ENCODE results near the gene LRRC75A. TPM values are rescaled to one million over a fixed set of nuclear protein-coding genes. Genes with fewer than 3 reads are reported as not detected.

The LRRC75A gene
- total RNA-seq, 1 donor = 1.4 TPM

- no peaks in the 10 kb centered on the region for H4K20me1 ChIP-seq (ENCODE audit: insufficient read depth, low read length)
- H3K27me3 ChIP-seq (ENCODE audit: insufficient read depth, low read length) = peaks cover 64% of the 10 kb centered on the region
- no peaks in the 10 kb centered on the region for H3K9me3 ChIP-seq (ENCODE audit: low read depth, low read length)
- no peak overlapping the region for H3K4me2 ChIP-seq (ENCODE audit: insufficient read depth, low read length)
- H2AFZ ChIP-seq (ENCODE audit: low read length) = no peak overlapping the region
- TF ChIP-seq, protein P1, sequence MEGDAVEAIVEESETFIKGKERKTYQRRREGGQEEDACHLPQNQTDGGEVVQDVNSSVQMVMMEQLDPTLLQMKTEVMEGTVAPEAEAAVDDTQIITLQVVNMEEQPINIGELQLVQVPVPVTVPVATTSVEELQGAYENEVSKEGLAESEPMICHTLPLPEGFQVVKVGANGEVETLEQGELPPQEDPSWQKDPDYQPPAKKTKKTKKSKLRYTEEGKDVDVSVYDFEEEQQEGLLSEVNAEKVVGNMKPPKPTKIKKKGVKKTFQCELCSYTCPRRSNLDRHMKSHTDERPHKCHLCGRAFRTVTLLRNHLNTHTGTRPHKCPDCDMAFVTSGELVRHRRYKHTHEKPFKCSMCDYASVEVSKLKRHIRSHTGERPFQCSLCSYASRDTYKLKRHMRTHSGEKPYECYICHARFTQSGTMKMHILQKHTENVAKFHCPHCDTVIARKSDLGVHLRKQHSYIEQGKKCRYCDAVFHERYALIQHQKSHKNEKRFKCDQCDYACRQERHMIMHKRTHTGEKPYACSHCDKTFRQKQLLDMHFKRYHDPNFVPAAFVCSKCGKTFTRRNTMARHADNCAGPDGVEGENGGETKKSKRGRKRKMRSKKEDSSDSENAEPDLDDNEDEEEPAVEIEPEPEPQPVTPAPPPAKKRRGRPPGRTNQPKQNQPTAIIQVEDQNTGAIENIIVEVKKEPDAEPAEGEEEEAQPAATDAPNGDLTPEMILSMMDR (IDR thresholded peaks at IDR 0.05; ENCODE audit: extremely low read depth, low read depth, low read length) = no peak
- H3K27ac ChIP-seq (ENCODE audit: low read depth, low read length) = no peak overlapping the region
- no peak for DNase-seq (ENCODE audit: insufficient read length, low spot score, missing footprints)
- H3K4me1 ChIP-seq (ENCODE audit: insufficient read depth, low read length) = no peaks in the 10 kb centered on the region
- no peaks in the 10 kb centered on the region for H3K79me2 ChIP-seq (ENCODE audit: insufficient read depth, low read length)
- no peak overlapping the region for H3K4me3 ChIP-seq (ENCODE audit: insufficient read depth, low read length)
- no peaks in the 10 kb centered on the region for H3K36me3 ChIP-seq (ENCODE audit: insufficient read depth, low read length)
These were observed 2.1 kb upstream of the LRRC75A start for GRCh38 chr17:16494059-16494458.

DNA sequence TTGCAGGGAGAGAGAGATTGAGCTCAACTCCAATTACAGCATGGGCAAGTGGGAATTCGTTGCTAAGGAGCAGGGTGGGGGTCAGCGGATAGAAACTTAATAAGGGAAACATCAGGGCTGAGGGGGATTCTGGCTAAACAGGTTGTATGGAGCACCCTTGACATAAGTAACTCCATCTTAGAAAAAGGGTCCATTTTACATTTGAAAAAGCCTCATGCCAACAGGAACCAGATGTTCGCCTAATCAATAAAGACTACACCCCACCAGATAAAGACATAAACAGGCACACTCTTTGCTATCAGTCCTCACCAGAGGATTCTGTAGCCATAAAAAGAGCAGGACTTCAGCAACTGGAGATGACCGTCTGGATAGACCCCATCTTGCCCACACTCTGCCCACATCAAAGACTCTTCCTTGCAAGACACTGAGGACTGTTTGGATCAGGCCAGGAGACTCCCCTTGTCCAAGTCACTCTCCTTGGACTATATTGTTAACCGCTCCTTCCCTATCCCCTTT lies 1.6 kb upstream of the LRRC75A start:
- Histone ChIP-seq H3K4me3 (ENCODE audit: insufficient read depth, low read length) (no peak overlapping the region), H3K79me2 (ENCODE audit: insufficient read depth, low read length) (no peaks in the 10 kb centered on the region), H4K20me1 (ENCODE audit: insufficient read depth, low read length) (no peaks in the 10 kb centered on the region), H3K36me3 (ENCODE audit: insufficient read depth, low read length) (no peaks in the 10 kb centered on the region), H2AFZ (ENCODE audit: low read length) (no peak overlapping the region), H3K27me3 (ENCODE audit: insufficient read depth, low read length) (peaks cover 63% of the 10 kb centered on the region), H3K9me3 (ENCODE audit: low read depth, low read length) (no peaks in the 10 kb centered on the region), H3K4me2 (ENCODE audit: insufficient read depth, low read length) (no peak overlapping the region), H3K4me1 (ENCODE audit: insufficient read depth, low read length) (no peaks in the 10 kb centered on the region), H3K27ac (ENCODE audit: low read depth, low read length) (no peak overlapping the region)
- DNase-seq (ENCODE audit: insufficient read length, low spot score, missing footprints) = no peak
- TF ChIP-seq, protein P1 (IDR thresholded peaks at IDR 0.05; ENCODE audit: extremely low read depth, low read depth, low read length) = no peak

DNA sequence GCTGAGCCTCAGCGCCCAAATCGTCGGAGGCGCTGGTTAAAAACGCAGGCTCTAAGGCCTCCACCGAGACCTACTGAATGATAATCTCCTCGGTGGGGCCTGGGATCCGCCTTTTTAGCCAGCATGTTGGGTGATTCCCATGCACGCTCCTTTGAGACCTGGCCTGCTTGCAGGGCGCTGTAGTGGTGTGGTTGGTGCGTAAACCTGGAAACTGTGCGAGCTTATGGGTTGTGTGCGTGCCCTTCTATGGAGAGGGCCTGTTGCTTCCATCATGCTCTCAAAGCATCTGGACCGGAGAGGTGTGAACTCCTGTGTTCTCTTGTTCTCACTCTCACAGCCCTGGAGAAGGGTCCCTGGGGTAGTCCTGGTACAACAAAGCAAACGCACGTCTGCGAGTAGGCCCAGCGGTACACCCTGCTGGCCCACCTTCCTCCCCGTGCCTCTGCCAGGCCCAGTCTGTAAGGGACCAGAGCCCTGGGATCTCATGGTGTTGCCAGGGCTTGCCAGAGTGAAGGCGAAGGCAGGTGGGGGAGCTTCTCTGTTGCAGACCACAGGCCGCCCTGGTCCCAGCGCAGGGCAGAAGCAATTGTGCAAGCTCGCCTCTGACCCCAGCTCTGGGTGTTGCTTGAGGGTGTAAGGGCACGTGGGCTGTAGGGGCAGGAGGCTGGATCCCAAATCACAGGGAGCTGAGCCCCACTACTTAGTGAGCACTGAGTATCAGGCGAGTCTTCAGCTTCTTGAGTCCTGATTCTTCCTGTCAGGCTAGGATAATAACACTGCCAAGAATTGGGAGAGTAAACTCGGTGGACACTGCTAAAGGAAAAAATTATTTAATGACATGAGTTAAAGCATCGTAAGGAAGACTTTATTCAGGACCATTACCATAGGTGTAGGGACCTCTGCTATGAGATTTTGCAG lies 879 bp upstream of the LRRC75A start:
- H3K4me2 ChIP-seq (ENCODE audit: insufficient read depth, low read length) = peak overlapping the region; percentile 69
- no peaks in the 10 kb centered on the region for H3K4me1 ChIP-seq (ENCODE audit: insufficient read depth, low read length)
- no peaks in the 10 kb centered on the region for H4K20me1 ChIP-seq (ENCODE audit: insufficient read depth, low read length)
- H3K36me3 ChIP-seq (ENCODE audit: insufficient read depth, low read length) = no peaks in the 10 kb centered on the region
- TF ChIP-seq, protein P1 (IDR thresholded peaks at IDR 0.05; ENCODE audit: extremely low read depth, low read depth, low read length) = no peak
- H3K27me3 ChIP-seq (ENCODE audit: insufficient read depth, low read length) = peaks cover 57% of the 10 kb centered on the region
- DNase-seq (ENCODE audit: insufficient read length, low spot score, missing footprints) = peak; percentile 87
- H3K4me3 ChIP-seq (ENCODE audit: insufficient read depth, low read length) = peak overlapping the region; percentile 61
- no peaks in the 10 kb centered on the region for H3K9me3 ChIP-seq (ENCODE audit: low read depth, low read length)
- H2AFZ ChIP-seq (ENCODE audit: low read length) = peak overlapping the region; percentile 47
- no peak overlapping the region for H3K27ac ChIP-seq (ENCODE audit: low read depth, low read length)
- H3K79me2 ChIP-seq (ENCODE audit: insufficient read depth, low read length) = no peaks in the 10 kb centered on the region

- H3K36me3 ChIP-seq (ENCODE audit: insufficient read depth, low read length) = no peaks in the 10 kb centered on the region
- peaks cover 49% of the 10 kb centered on the region for H3K27me3 ChIP-seq (ENCODE audit: insufficient read depth, low read length)
- H3K4me2 ChIP-seq (ENCODE audit: insufficient read depth, low read length) = peak overlapping the region; percentile 72
- TF ChIP-seq, protein P1 (IDR thresholded peaks at IDR 0.05; ENCODE audit: extremely low read depth, low read depth, low read length) = no peak
- H2AFZ ChIP-seq (ENCODE audit: low read length) = peak overlapping the region; percentile 0
- peak; percentile 76 for DNase-seq (ENCODE audit: insufficient read length, low spot score, missing footprints)
- peak overlapping the region; percentile 66 for H3K4me3 ChIP-seq (ENCODE audit: insufficient read depth, low read length)
- H3K4me1 ChIP-seq (ENCODE audit: insufficient read depth, low read length) = peaks cover 8% of the 10 kb centered on the region
- H3K27ac ChIP-seq (ENCODE audit: low read depth, low read length) = no peak overlapping the region
- no peaks in the 10 kb centered on the region for H3K9me3 ChIP-seq (ENCODE audit: low read depth, low read length)
- no peaks in the 10 kb centered on the region for H4K20me1 ChIP-seq (ENCODE audit: insufficient read depth, low read length)
- no peaks in the 10 kb centered on the region for H3K79me2 ChIP-seq (ENCODE audit: insufficient read depth, low read length)
These were observed 776 bp downstream of the LRRC75A start for GRCh38 chr17:16491131-16491702.
